Erythroblast (primary cell): ENCODE measurements around the gene MAPRE2.

Experiments used
- GATA1 ChIP-seq: IDR thresholded peaks from 2 replicates; pipeline ENCODE4 v1.6.1; 2011; ENCODE audit warnings: low read depth, mild to moderate bottlenecking, control low read depth, low read length, moderate library complexity
- POLR2A ChIP-seq: IDR thresholded peaks from 2 replicates; pipeline ENCODE4 v1.6.1; 2011; ENCODE audit warnings: mild to moderate bottlenecking, low read length

DNA sequence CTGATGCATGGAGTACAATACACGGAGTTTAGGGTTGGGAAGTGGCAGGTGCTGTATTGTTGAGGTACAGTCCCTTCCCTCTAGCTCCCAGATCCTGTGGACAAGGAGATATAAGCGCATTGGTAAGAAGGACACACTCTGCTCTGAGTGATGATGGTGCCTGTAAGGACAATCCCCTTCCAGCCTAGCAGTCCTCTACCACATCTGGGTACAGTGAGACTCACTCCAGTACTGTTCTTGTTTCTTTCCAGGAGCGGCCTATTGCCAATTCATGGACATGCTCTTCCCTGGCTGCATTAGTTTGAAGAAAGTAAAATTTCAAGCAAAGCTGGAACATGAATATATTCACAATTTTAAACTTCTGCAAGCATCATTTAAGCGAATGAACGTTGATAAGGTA is 56.0 kb downstream of the MAPRE2 start:
- TF ChIP-seq POLR2A (no peak), GATA1 (no peak)
